ENCODE measurements around the gene PKNOX2.

The PKNOX2 gene

GRCh38 chr11:125446279-125446678 lies 281.7 kb downstream of the PKNOX2 start:
- DNase-seq (ENCODE audit: extremely low spot score, insufficient read length, low read depth) (no peak), FAIRE-seq (no peak)

GRCh38 chr11:125447721-125448120 lies 283.2 kb downstream of the PKNOX2 start:
- DNase-seq (ENCODE audit: extremely low spot score, insufficient read length, low read depth) (no peak), FAIRE-seq (no peak)

- FAIRE-seq (no peak), DNase-seq (ENCODE audit: extremely low spot score, insufficient read length, low read depth) (no peak)
Observed at GRCh38 chr11:125448136-125448535, 283.6 kb downstream of the PKNOX2 start.

- FAIRE-seq: no peak
- DNase-seq (ENCODE audit: extremely low spot score, insufficient read length, low read depth): no peak
Observed at GRCh38 chr11:125449565-125449964, 285.0 kb downstream of the PKNOX2 start.

DNA sequence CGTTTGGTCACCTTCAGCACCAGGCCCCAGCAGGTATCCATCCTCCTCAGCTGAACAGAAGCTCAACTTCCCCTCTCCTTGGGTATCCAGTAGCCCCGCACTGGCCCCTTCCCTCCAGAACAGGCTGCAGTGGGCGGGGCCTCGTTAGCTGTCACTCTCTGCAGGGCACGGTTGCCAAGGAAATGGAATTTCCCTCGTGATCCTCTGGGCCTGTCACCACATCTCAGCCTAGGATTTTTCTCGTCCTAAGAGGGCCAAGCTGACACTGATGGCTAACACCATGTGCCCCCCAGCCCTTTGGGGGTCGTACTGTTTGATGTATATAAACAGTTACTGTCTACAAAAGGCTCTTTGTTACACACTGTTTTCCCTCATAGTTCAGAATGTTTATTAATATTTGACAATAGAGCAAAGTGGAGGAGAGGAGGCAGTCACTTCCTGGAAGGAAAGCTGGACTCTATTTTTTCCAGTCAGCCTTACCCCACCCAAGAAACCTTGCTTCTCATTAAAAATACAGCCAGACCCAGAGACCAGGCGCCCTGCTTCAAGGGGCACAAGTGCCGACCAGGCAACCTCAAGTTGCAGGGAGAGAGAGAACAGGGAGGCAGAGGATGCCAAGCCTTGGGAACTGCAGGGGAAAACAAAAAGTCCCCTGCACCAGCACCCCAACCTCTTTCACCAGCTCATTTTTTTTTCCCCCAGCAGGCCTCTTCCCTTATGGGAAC lies 287.0 kb downstream of the PKNOX2 start:
- DNase-seq (ENCODE audit: extremely low spot score, insufficient read length, low read depth) (peak; percentile 9), FAIRE-seq (peak; percentile 5)

- DNase-seq (ENCODE audit: extremely low spot score, insufficient read length, low read depth) (no peak), FAIRE-seq (no peak)
Observed at GRCh38 chr11:125452125-125452470, 287.5 kb downstream of the PKNOX2 start.

- FAIRE-seq: no peak
- DNase-seq (ENCODE audit: extremely low spot score, insufficient read length, low read depth): no peak
Observed at GRCh38 chr11:125454047-125454446, 289.5 kb downstream of the PKNOX2 start.

DNA sequence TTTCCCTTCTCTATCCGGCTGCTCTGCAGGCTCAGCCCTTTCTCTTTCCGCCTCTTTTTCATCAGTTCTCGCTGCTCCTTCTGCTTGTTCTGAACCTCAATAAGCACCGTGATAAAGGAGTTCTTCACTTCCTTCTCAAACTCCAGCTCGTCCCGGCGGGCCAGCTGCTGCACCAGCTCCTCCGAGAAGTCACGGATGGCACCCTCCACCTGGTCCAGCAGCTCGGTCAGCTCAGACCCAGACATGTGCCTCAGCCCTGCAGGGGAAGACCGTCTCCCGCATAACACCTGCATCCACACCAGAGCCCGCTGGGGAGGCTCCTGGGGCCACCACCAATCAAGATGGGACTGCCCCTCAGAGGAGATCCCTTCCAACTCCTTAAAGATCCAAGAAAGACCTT lies 291.3 kb downstream of the PKNOX2 start:
- FAIRE-seq: no peak
- DNase-seq (ENCODE audit: extremely low spot score, insufficient read length, low read depth): no peak

- DNase-seq (ENCODE audit: extremely low spot score, insufficient read length, low read depth) (no peak), FAIRE-seq (no peak)
Observed at GRCh38 chr11:125457814-125458343, 293.3 kb downstream of the PKNOX2 start.

DNA sequence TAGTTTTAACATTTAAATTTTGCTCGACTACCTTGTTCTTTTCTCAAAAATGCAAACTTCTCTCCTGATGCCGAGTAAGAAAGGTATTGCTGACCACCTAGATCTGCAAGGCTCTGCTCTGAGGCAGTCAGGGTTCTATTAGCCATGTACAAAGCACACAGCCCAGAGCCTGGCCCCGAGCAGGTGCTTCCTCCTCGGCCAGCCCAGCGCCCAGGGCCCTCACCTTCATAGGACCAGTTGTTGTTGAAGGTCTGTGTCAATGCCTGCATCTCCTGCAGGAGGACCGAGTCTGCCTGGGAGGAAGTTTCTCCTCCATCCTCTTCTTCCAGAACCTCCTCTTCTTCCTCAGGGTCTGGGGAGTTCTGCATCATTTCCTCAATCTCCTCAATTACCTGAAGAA lies 295.7 kb downstream of the PKNOX2 start:
- no peak for DNase-seq (ENCODE audit: extremely low spot score, insufficient read length, low read depth)
- no peak for FAIRE-seq

DNA sequence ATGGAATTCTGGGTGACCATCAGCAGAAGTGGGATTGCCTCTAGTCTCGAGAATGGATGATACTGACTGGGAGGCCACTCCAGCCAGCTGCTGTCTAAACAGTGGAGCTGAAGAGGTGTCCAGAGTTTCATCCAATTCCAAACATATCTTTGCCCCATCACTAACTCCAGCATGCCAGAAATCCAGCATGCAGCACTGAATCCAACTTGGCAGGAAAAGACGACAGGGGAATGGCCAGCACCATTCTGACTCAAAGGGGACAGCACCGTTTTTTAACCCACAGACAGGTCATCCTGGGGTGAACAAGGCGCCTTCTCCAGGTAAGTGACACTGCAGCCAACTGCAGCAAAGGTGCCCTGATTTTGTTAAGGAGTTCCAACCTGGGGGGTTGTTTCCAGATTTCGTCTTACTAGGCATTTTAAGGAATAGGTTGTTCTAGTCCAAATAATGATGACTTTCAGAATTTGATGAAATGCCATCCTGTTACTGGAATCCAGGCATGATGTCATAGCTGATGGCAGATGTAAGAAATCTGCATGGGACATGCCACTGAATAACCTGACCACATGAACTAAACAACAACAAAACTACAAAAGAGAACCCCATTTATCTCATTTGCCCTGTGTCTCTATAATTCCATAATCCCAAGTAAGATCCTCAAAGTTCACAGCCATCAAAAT lies 299.2 kb downstream of the PKNOX2 start:
- FAIRE-seq: no peak
- DNase-seq (ENCODE audit: extremely low spot score, insufficient read length, low read depth): no peak

- DNase-seq (ENCODE audit: extremely low spot score, insufficient read length, low read depth): no peak
- no peak for FAIRE-seq
Observed at GRCh38 chr11:125464270-125464662, 299.7 kb downstream of the PKNOX2 start.

GRCh38 chr11:125464666-125465065 lies 300.1 kb downstream of the PKNOX2 start:
- no peak for FAIRE-seq
- no peak for DNase-seq (ENCODE audit: extremely low spot score, insufficient read length, low read depth)

- no peak for FAIRE-seq
- no peak for DNase-seq (ENCODE audit: extremely low spot score, insufficient read length, low read depth)
Observed at GRCh38 chr11:125465255-125465654, 300.7 kb downstream of the PKNOX2 start.

DNA sequence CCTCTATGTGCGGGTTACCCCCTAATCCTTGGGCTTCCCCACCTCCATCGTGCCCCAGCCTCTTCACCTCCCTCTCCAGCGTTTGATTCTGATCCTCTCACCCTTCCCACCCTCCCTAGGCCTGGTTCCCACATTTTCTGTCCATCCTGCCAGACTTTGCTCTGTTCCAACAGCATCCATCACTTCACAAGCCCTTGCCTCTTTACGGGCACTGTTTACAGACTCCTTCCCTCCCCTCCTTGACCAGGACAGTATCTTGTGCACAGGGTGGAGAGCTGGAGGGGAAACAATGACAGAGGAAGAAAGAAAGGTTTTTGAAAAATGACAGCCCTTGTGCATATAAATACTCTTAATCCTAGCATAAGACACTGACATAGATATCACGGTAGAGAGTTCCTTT lies 301.1 kb downstream of the PKNOX2 start:
- DNase-seq (ENCODE audit: extremely low spot score, insufficient read length, low read depth): no peak
- FAIRE-seq: no peak

DNA sequence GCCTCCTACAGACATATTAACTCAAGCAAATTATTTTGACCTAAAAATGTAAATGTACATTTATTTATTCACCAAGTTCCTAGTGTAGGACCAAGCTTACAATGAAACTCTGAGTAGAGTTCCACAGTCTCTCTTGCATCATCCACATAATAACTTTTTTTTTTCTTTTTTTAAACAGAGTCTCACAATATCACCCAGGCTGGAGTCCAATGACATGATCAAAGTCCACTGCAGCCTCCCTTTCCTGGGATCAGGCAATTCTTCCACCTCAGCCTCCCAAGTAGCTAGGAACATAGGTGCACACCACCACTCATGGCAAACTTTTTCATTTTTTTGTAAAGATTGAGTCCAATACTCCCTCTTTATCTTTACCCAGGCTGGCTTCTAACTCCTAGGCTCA lies 303.5 kb downstream of the PKNOX2 start:
- no peak for DNase-seq (ENCODE audit: extremely low spot score, insufficient read length, low read depth)

DNA sequence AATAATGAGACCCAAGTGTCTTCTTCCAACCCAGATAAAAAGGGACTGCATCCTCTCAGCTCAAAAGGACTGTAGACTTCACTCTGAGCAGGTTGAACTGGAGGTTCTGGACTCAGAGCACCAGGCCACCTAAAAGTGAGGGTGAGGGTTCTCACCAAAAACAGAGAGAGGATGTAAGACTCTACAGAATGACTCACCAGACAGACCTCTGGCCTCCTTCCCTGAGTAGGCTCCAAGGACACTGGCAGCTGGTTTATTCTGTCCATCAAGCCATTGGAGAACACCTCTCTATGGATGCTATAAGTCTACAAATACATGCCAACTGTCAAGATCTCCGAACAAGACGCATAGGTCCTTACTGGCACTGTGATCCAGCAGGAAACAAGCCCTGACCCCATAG lies 304.3 kb downstream of the PKNOX2 start:
- DNase-seq (ENCODE audit: extremely low spot score, insufficient read length, low read depth) (no peak), FAIRE-seq (no peak)

More for the DNA sequence above, 303.5 kb downstream of the PKNOX2 start:
- no peak for FAIRE-seq

- FAIRE-seq: no peak
Observed at GRCh38 chr11:125470355-125470754, 305.8 kb downstream of the PKNOX2 start.

DNA sequence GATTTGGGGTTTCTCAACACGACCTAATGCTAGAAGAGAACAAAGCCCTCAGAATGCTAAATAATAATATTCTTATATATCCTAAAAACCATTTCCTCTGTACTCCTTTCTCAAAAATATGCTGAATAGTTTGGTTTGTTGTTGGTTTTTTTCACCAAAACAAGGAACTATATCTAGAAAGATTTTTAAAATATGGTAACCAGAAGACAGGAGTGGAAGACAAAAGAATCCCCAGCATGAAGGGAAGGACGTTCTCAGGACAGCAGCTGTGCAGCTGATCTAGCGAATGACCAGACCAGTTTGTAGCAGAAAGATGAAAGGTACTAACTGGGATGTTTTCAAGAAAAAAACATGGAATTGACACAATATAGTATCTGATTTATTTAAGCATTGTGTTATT lies 312.2 kb downstream of the PKNOX2 start:
- no peak for DNase-seq (ENCODE audit: extremely low spot score, insufficient read length, low read depth)
- FAIRE-seq: no peak

More at GRCh38 chr11:125470355-125470754, 305.8 kb downstream of the PKNOX2 start:
- no peak for DNase-seq (ENCODE audit: extremely low spot score, insufficient read length, low read depth)

DNA sequence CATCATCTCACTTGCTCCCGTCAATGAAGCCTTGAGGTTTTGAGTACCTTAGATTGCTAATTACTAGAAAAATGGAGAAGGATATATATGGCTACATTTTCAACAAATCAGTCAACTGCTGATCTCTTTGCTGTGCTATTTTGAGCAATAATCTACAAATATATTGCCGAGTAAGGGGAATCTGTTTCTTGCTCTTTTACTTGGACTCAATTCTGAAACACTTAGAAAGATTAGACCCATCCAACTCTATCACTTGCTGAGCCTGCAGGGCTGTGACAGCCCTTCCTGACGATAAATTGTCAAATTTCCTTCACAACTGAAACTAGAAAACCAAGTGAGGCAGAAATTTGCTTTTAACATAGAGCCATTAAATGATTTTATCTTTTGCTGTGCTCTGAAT lies 314.6 kb downstream of the PKNOX2 start:
- DNase-seq (ENCODE audit: extremely low spot score, insufficient read length, low read depth) (no peak), FAIRE-seq (no peak)

DNA sequence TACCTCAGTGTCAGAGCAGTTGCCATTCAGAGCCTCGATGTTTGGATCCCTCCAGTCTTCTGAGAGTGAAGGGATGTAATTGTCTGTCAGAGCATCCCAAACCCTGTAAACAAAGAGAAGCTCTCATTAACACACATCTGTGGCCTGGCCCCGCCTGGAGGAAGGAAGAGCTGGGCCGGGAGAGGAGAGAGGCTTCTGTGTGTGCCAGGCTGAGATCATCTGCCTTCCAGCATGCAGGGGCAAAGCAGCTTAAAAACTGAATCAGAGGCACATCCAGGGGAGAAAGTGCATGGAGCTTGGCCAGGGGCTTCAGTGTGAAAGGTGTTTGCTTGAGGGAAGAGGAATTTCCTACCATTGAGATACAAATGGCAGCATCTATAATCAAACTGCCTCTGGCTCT lies 317.0 kb downstream of the PKNOX2 start:
- DNase-seq (ENCODE audit: extremely low spot score, insufficient read length, low read depth): no peak
- no peak for FAIRE-seq
